Measurements from ENCODE around the gene PRKAR2A.

DNA sequence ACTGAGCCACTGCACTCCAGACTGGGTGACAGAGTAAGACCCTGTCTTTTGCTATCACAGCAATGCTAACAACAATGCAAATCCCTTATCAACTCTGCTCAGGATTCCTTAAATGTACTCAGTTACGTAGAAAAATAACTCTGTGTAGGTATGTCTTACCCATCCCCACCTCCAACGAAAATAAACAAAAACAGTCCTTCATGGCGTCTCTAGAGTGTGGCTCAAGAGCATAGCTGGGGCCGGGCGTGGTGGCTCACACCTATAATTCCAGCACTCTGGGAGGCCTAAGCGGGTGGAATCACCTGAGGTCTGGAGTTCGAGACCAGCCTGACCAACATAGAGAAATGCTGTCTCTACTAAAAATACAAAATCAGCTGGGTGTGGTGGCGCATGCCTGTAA is 148.8 kb downstream of the PRKAR2A start:
- TF ChIP-seq ZNF426 (tag by site-specific recombination; IDR thresholded peaks at IDR 0.05): no peak
- TF ChIP-seq ZNF311 (tag by site-specific recombination; IDR thresholded peaks at IDR 0.05; ENCODE audit: borderline replicate concordance): no peak
- no peak for TF ChIP-seq ZNF354C (tag by site-specific recombination; IDR thresholded peaks at IDR 0.05; ENCODE audit: borderline replicate concordance, low read depth)
- TF ChIP-seq, protein P1, sequence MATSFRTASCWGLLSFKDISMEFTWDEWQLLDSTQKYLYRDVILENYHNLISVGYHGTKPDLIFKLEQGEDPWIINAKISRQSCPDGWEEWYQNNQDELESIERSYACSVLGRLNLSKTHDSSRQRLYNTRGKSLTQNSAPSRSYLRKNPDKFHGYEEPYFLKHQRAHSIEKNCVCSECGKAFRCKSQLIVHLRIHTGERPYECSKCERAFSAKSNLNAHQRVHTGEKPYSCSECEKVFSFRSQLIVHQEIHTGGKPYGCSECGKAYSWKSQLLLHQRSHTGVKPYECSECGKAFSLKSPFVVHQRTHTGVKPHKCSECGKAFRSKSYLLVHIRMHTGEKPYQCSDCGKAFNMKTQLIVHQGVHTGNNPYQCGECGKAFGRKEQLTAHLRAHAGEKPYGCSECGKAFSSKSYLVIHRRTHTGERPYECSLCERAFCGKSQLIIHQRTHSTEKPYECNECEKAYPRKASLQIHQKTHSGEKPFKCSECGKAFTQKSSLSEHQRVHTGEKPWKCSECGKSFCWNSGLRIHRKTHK (tag by site-specific recombination; IDR thresholded peaks at IDR 0.05): no peak
- no peak for TF ChIP-seq HOXC10 (CRISPR knock-in tag; IDR thresholded peaks at IDR 0.05)
- no peak for TF ChIP-seq ZNF302 (tag by site-specific recombination; IDR thresholded peaks at IDR 0.05; ENCODE audit: low read depth)

Measured in HEK293 (cell line).